NB4 (cell line): ENCODE measurements around the gene OPTN.

Experiments
- TF ChIP-seq, protein P1 (sequence below): IDR thresholded peaks from one replicate; pipeline ENCODE4 v1.5.1; 2012; ENCODE audit warnings: low read depth, low read length
- TF ChIP-seq, protein P2 (sequence below): IDR thresholded peaks from 2 replicates; pipeline ENCODE4 v1.6.1; 2011; ENCODE audit warnings: low read depth, low read length

DNA sequence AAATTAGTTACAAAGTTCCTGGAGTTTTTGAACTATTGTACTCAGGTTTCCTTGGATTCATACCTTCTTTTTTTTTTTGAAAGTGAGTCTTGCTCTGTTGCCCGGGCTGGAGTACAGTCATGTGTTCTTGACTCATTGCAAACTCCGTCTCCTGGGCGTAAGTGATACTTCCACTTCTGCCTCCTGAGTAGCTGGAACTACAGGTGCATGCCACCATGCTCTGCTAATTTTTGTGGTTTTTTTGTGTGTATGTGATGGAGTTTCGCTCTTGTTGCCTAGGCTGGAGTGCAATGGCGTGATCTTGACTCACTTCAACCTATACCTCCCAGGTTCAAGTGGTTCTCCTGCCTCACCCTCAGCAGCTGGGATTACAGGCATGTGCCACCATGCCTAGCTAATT is 83.7 kb downstream of the OPTN start:
- TF ChIP-seq, protein P1, sequence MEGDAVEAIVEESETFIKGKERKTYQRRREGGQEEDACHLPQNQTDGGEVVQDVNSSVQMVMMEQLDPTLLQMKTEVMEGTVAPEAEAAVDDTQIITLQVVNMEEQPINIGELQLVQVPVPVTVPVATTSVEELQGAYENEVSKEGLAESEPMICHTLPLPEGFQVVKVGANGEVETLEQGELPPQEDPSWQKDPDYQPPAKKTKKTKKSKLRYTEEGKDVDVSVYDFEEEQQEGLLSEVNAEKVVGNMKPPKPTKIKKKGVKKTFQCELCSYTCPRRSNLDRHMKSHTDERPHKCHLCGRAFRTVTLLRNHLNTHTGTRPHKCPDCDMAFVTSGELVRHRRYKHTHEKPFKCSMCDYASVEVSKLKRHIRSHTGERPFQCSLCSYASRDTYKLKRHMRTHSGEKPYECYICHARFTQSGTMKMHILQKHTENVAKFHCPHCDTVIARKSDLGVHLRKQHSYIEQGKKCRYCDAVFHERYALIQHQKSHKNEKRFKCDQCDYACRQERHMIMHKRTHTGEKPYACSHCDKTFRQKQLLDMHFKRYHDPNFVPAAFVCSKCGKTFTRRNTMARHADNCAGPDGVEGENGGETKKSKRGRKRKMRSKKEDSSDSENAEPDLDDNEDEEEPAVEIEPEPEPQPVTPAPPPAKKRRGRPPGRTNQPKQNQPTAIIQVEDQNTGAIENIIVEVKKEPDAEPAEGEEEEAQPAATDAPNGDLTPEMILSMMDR, result no peak
- TF ChIP-seq, protein P2, sequence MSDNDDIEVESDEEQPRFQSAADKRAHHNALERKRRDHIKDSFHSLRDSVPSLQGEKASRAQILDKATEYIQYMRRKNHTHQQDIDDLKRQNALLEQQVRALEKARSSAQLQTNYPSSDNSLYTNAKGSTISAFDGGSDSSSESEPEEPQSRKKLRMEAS, result no peak
